Tibial nerve (tissue), 4 donors: ENCODE results near the gene C7orf57. TPM values are rescaled to one million over a fixed set of nuclear protein-coding genes. Genes with fewer than 3 reads are reported as not detected.

Experiments used
- DNase-seq, 2 donors: peaks; one replicate each; pipeline ENCODE4 v3.0.0-alpha.2; 2019; ENCODE audit warnings: low spot score in 2 of 2
- H3K27ac ChIP-seq, 4 donors: fragments of 200-600 bp; sonication (generic) in 3 of 4; one replicate each; pipeline ENCODE4 v1.5.1; 2017 to 2019; ENCODE audit warnings: mild to moderate bottlenecking in 1 of 4
- H3K27me3 ChIP-seq, 2 donors: fragments of 200-600 bp; sonication (generic) in 1 of 2; one replicate each; pipeline versions ENCODE4 v1.5.1 to v1.6.0; 2017 to 2019
- H3K36me3 ChIP-seq, 3 donors: fragments of 200-600 bp; sonication (generic); one replicate each; pipeline ENCODE4 v1.5.1; 2018 to 2019
- H3K4me1 ChIP-seq, 4 donors: fragments of 200-600 bp; sonication (generic) in 3 of 4; one replicate each; pipeline ENCODE4 v1.5.1; 2017 to 2019
- H3K4me3 ChIP-seq, 4 donors: fragments of 200-600 bp; sonication (generic) in 3 of 4; one replicate each; pipeline ENCODE4 v1.5.1; 2017 to 2019; ENCODE audit warnings: mild to moderate bottlenecking in 1 of 4, moderate library complexity in 1 of 4
- H3K9me3 ChIP-seq, 4 donors: fragments of 200-600 bp; sonication (generic) in 3 of 4; one replicate each; pipeline ENCODE4 v1.5.1; 2017 to 2019
- CTCF ChIP-seq, 5 experiments: fragments of 200-600 bp in 3 of 5; fragments of 450-650 bp in 2 of 5; sonication (generic) in 3 of 5; IDR thresholded peaks; one replicate each; pipeline ENCODE4 v1.5.1; 2016 to 2019; ENCODE audit warnings: antibody characterized with exemption in 5 of 5, mild to moderate bottlenecking in 3 of 5, moderate library complexity in 2 of 5
- EP300 ChIP-seq, 2 donors: sonication (generic); formaldehyde crosslinking; IDR thresholded peaks; one replicate each; pipeline ENCODE4 v1.6.1; 2017; ENCODE audit warnings: antibody characterized with exemption in 2 of 2, mild to moderate bottlenecking in 1 of 2
- POLR2A ChIP-seq, 2 donors: fragments of 450-650 bp; IDR thresholded peaks; one replicate each; pipeline ENCODE4 v1.6.1; 2017; ENCODE audit warnings: antibody characterized with exemption in 2 of 2, mild to moderate bottlenecking in 2 of 2, moderate library complexity in 2 of 2
- WGBS, 2 donors: methylation state at CpG; one replicate each; pipeline ENCODE4 v1.1.5; 2018; 5-methylcytosine and 5-hydroxymethylcytosine counted together
- total RNA-seq, 4 donors: library from RNA; depleted of rRNA; stranded (reverse); fragments of >200 nt; gene quantifications; one replicate each; pipeline ENCODE4 v1.1.0, GENCODE V29; 2016

C7orf57 gene
- total RNA-seq, 4 donors from 2014 or later, result 0.21 to 0.66 (median 0.60) TPM; not detected in 1

DNA sequence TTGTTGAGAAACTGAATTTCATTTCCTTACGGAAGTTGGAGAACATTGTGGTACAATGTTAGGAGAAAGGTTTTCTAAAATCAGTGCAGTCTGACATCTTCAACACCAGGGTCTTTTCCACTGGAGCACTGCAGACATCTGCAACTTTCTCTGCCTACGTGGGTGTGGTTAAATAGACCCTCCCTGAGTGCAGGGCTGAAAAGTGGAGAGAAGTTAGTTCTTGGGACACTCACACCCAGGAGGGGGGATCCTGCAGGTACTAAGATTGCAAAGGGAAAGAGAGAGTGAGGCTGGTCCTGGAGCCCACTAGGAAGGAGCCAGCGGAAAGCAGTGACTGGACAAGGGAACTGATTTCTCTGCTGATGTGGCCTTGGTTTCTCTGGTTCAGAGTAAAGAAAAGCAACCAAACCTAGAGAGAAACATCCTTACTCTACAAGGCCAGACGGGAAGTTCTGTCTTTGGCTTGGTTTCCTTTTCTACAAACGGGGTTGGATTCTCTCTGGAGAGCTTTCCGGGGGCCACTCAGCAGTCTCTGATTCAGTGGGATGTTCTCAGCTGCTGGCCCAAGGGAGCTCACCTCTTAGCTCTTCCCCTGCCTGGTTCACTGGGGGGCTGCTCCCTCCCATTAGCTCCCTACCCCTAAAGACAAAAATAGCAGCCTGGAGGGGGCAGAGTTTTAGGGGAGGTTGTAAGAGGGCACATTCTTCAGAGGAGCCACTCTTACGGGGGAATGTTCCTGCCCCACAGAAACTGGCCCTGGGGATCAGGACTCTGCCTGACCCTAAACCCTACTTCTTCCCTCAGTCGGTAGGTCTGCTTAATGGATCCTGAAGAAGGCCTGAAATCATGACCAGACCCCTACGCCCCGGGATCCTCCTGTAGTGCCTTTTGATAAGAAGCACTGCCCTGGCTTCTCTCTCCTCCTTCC, 56.4 kb downstream of the C7orf57 start:
- peaks cover 0 to 52% (median 15%) of the 10 kb centered on the region in 4 donors for H3K4me1 ChIP-seq
- no peak for DNase-seq
- no peaks in the 10 kb centered on the region for H3K27me3 ChIP-seq
- TF ChIP-seq CTCF (IDR thresholded peaks at IDR 0.05) (no peak), POLR2A (IDR thresholded peaks at IDR 0.05) (no peak), EP300 (IDR thresholded peaks at IDR 0.05) (no peak)
- no peaks in the 10 kb centered on the region for H3K9me3 ChIP-seq
- peaks cover 0 to 54% (median 0%) of the 10 kb centered on the region in 3 donors for H3K36me3 ChIP-seq
- 74 to 81% methylated on average over 10 of the region's 10 CpGs for WGBS, 2 donors
- peak overlapping the region in 1 of 4 donors; percentile 15 for H3K27ac ChIP-seq
- no peak overlapping the region for H3K4me3 ChIP-seq

DNA sequence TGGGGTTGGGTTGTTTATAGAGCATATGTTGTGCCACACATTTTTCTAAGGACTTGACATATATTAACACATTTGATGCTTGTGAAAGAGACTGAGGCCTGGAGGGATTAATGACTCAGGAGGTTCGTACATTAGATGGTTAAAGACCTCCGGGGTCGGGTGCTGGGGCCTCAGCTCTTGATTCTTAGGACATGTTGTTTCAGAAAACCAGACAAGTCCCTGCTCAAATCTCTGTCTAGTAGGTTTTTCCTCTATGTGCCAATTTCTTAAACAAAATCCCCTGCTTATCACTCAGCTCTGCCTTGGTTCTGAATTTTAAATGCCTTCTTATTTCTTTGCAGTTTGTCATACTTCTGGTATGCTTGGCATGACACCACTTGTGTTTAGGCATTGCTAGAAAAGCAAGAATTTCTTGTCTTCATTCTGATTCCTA, 59.5 kb downstream of the C7orf57 start:
- H3K36me3 ChIP-seq, result peaks cover 0 to 83% (median 0%) of the 10 kb centered on the region in 3 donors
- WGBS, 2 donors, result 49 to 69% methylated on average over 3 of the region's 3 CpGs
- H3K9me3 ChIP-seq, result no peaks in the 10 kb centered on the region
- H3K4me3 ChIP-seq, result no peak overlapping the region
- H3K4me1 ChIP-seq, result peaks cover 0 to 42% (median 5%) of the 10 kb centered on the region in 4 donors
- no peaks in the 10 kb centered on the region for H3K27me3 ChIP-seq
- no peak for DNase-seq
- TF ChIP-seq EP300 (IDR thresholded peaks at IDR 0.05), result no peak
- peak overlapping the region in 1 of 4 donors; percentile 55 for H3K27ac ChIP-seq

GRCh38 chr7:48096273-48096672, 60.9 kb downstream of the C7orf57 start:
- peaks cover 0 to 32% (median 5%) of the 10 kb centered on the region in 4 donors for H3K4me1 ChIP-seq
- peaks cover 0 to 90% (median 0%) of the 10 kb centered on the region in 3 donors for H3K36me3 ChIP-seq
- DNase-seq, result no peak
- H3K27me3 ChIP-seq, result no peaks in the 10 kb centered on the region
- H3K27ac ChIP-seq, result peak overlapping the region in 2 of 4 donors; percentile 60 to 67
- WGBS, 2 donors, result 65 to 90% methylated on average over 2 of the region's 2 CpGs
- no peak overlapping the region for H3K4me3 ChIP-seq
- TF ChIP-seq CTCF (IDR thresholded peaks at IDR 0.05) (no peak), EP300 (IDR thresholded peaks at IDR 0.05) (no peak), POLR2A (IDR thresholded peaks at IDR 0.05) (no peak)
- H3K9me3 ChIP-seq, result no peaks in the 10 kb centered on the region

DNA sequence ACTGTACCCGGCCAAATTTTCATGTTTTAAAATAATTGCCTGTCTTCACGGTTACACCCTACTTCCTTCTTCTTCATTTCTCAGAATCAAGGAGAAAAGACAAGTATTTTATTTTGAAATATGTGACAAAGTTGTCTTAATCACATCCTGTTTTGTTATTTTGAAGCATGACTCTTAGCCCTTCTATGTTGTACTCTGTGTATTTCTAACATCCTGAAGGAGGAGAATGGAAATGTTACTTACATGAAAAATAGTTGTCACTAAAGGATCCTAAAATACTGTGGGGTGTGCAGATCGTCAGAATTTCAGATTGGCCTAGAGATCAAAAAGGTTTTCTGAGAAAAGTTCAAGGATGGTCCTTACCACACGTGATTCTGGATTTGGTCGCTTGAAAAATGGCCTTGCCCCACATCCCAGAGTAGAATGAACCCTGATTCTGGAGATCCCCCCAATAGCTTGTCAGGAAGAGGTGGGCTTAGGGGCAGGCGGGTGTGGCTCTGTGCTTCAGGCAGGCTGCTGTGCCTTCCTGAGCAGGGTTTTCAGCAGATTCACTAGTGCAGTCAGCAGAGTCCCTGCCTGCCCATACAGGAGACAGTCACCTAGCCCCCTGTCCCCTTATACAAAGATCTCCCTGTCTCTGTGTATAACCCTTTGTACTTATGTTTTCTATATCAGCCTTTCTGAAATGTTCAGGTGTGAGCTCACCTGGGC, 62.3 kb downstream of the C7orf57 start:
- H3K27ac ChIP-seq, result peak overlapping the region in 2 of 4 donors; percentile 41 to 60
- no peaks in the 10 kb centered on the region for H3K27me3 ChIP-seq
- no peak overlapping the region for H3K4me3 ChIP-seq
- TF ChIP-seq EP300 (IDR thresholded peaks at IDR 0.05) (no peak), POLR2A (IDR thresholded peaks at IDR 0.05) (no peak), CTCF (IDR thresholded peaks at IDR 0.05) (no peak)
- peaks cover 0 to 26% (median 5%) of the 10 kb centered on the region in 4 donors for H3K4me1 ChIP-seq
- H3K9me3 ChIP-seq, result no peaks in the 10 kb centered on the region
- WGBS, 2 donors, result 62 to 77% methylated on average over 6 of the region's 6 CpGs
- no peak for DNase-seq
- H3K36me3 ChIP-seq, result peaks cover 0 to 92% (median 7%) of the 10 kb centered on the region in 3 donors

DNA sequence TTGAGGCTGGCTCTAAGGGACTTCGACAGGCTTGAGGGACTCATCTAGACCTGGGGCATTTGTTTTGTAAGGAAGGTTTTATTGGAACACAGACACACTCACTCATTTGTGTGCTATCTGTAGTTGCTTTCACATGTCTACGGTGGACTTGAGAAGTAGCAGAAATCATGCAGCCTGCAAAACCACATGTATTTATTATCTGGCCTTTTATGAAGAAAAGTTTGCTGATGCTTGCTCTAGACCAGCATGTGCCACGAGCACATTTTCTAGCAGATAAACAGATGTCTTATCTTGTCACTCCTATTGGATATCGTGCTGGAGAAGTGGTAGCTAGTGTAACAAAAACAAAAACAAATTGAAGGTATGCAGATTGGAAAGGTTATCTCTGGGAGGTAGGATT, 63.5 kb downstream of the C7orf57 start:
- no peak for DNase-seq
- Histone ChIP-seq H3K4me3 (no peak overlapping the region), H3K36me3 (peaks cover 0 to 92% (median 7%) of the 10 kb centered on the region in 3 donors), H3K27me3 (no peaks in the 10 kb centered on the region), H3K4me1 (peaks cover 0 to 26% (median 5%) of the 10 kb centered on the region in 4 donors), H3K9me3 (no peaks in the 10 kb centered on the region), H3K27ac (no peak overlapping the region)
- WGBS, 2 donors, result 77 to 80% methylated on average over 4 of the region's 4 CpGs
- TF ChIP-seq EP300 (IDR thresholded peaks at IDR 0.05), result no peak
- TF ChIP-seq CTCF (IDR thresholded peaks at IDR 0.05), result no peak
- TF ChIP-seq POLR2A (IDR thresholded peaks at IDR 0.05), result no peak
